Panc1 (cell line): Measurements from ENCODE around the gene TMC5. TPM values are rescaled to one million over a fixed set of nuclear protein-coding genes. Genes with fewer than 3 reads are reported as not detected.

ENCODE experiments used
- ATAC-seq: fragments of 200-7000 bp; cut with Tn5 transposase; 2 replicates; pipeline ENCODE4 v1.9.1; 2020; ENCODE audit warnings: mild to moderate bottlenecking, moderate library complexity
- BruUV-seq: library from RNA; stranded (reverse); fragments of 400-500 nt; replicated peaks from 2 replicates; lab custom pipeline; 2021; lab: Mats Ljungman, UMichigan
- CTCF ChIA-PET: fragments of 300-600 bp; sonication (Branson Sonifier 250); formaldehyde crosslinking; loops from one replicate; lab custom pipeline; 2022; ENCODE audit warnings: antibody characterized with exemption; lab: Charles Lee
- POLR2A ChIA-PET: fragments of 300-600 bp; sonication (Branson Sonifier 250); formaldehyde crosslinking; loops from one replicate; lab custom pipeline; 2022; ENCODE audit warnings: antibody characterized with exemption; lab: Charles Lee
- DNase-seq: peaks from one replicate; pipeline ENCODE4 v3.0.0-alpha.2; 2010; ENCODE audit warnings: low read depth, low spot score
- H3K27ac ChIP-seq: 2 replicates; pipeline ENCODE4 v1.5.1; 2011; ENCODE audit warnings: mild to moderate bottlenecking, low read length, inconsistent platforms
- H3K27me3 ChIP-seq: fragments of 200-500 bp; sonication (Bioruptor generic); 2 replicates; pipeline ENCODE4 v1.6.0; 2014; ENCODE audit warnings: low read length, inconsistent platforms; ENCODE audit not compliant: control insufficient read depth, insufficient read depth
- H3K36me3 ChIP-seq: fragments of 200-500 bp; sonication (Bioruptor generic); 2 replicates; pipeline ENCODE4 v1.5.1; 2014; ENCODE audit warnings: inconsistent platforms, mild to moderate bottlenecking, low read length, moderate library complexity; ENCODE audit not compliant: control insufficient read depth, insufficient read depth
- H3K4me1 ChIP-seq: 2 replicates; pipeline ENCODE4 v1.5.1; 2011; ENCODE audit warnings: inconsistent platforms, mild to moderate bottlenecking, low read length, moderate library complexity; ENCODE audit not compliant: control insufficient read depth, insufficient read depth
- H3K4me3 ChIP-seq, 2 experiments: 2 replicates each; pipeline ENCODE4 v1.5.1; 2011 to 2012; ENCODE audit warnings: low read depth in 2 of 2, low read length in 2 of 2, mild to moderate bottlenecking in 2 of 2, inconsistent platforms in 1 of 2, moderate library complexity in 1 of 2
- H3K9me3 ChIP-seq: fragments of 200-500 bp; sonication (Bioruptor generic); 2 replicates; pipeline ENCODE4 v1.5.1; 2014; ENCODE audit warnings: low read depth, mild to moderate bottlenecking, inconsistent platforms, low read length, moderate library complexity; ENCODE audit not compliant: control insufficient read depth, insufficient read depth
- POLR2AphosphoS5 ChIP-seq: IDR thresholded peaks from 2 replicates; pipeline ENCODE4 v1.6.1; 2012; ENCODE audit warnings: mild to moderate bottlenecking, low read depth, low read length, moderate library complexity
- REST ChIP-seq, 2 experiments: IDR thresholded peaks; 2 replicates each; pipeline ENCODE4 v1.6.1; 2011 to 2012; ENCODE audit warnings: low read depth in 2 of 2, control low read depth in 1 of 2, low read length in 1 of 2, mild to moderate bottlenecking in 1 of 2, moderate library complexity in 1 of 2; ENCODE audit not compliant: insufficient read depth in 1 of 2
- SIN3A ChIP-seq: IDR thresholded peaks from 2 replicates; pipeline ENCODE4 v1.6.1; 2012; ENCODE audit warnings: low read depth, mild to moderate bottlenecking, low read length, moderate library complexity, borderline replicate concordance; ENCODE audit not compliant: insufficient read depth
- TCF7L2 ChIP-seq: IDR thresholded peaks from 2 replicates; pipeline ENCODE4 v1.6.1; 2011; ENCODE audit warnings: mild to moderate bottlenecking, low read depth, low read length, inconsistent platforms
- in situ Hi-C: cut with HindIII; loops from 2 replicates; pipeline ENCODE4 v1.10.0; 2016; ENCODE audit warnings: low sequenced_read_pairs, low pct_unique_long_range_greater_than_20kb
- intact Hi-C: fragments of 100-400 bp; cut with micrococcal nuclease; formaldehyde crosslinking; loops from one replicate; pipeline ENCODE4 v1.10.0; 2022; ENCODE audit not compliant: unreplicated experiment
- total RNA-seq: library from RNA; stranded (reverse); gene quantifications from one replicate; pipeline ENCODE4 v1.2.1, GENCODE V29; 2021; ENCODE audit not compliant: unreplicated experiment
- TF ChIP-seq, protein P1 (sequence below): fragments of 450-650 bp; IDR thresholded peaks from 2 replicates; pipeline ENCODE4 v1.5.1; 2017; ENCODE audit warnings: mild to moderate bottlenecking

Gene TMC5
- total RNA-seq, 1 experiment from 2014 or later: 1.4 TPM

GRCh38 chr16:19523184-19523558 lies 105.5 kb downstream of the TMC5 start:
- ATAC-seq (no peak), DNase-seq (no peak)
- BruUV-seq: no TSS peak
- intact Hi-C loops: no loop called here
- peak overlapping the region; percentile 91 for H3K27ac ChIP-seq
- H3K36me3 ChIP-seq: peaks cover 6% of the 10 kb centered on the region
- H3K9me3 ChIP-seq: no peaks in the 10 kb centered on the region
- H3K4me3 ChIP-seq: peak overlapping the region in 1 of 2 experiments; percentile 91; a peak in 2 of 4 replicates
- no peaks in the 10 kb centered on the region for H3K27me3 ChIP-seq
- H3K4me1 ChIP-seq: peaks cover 29% of the 10 kb centered on the region
- in situ Hi-C loops: no loop called here
- CTCF ChIA-PET: no interaction called here
- TF ChIP-seq, protein P1, sequence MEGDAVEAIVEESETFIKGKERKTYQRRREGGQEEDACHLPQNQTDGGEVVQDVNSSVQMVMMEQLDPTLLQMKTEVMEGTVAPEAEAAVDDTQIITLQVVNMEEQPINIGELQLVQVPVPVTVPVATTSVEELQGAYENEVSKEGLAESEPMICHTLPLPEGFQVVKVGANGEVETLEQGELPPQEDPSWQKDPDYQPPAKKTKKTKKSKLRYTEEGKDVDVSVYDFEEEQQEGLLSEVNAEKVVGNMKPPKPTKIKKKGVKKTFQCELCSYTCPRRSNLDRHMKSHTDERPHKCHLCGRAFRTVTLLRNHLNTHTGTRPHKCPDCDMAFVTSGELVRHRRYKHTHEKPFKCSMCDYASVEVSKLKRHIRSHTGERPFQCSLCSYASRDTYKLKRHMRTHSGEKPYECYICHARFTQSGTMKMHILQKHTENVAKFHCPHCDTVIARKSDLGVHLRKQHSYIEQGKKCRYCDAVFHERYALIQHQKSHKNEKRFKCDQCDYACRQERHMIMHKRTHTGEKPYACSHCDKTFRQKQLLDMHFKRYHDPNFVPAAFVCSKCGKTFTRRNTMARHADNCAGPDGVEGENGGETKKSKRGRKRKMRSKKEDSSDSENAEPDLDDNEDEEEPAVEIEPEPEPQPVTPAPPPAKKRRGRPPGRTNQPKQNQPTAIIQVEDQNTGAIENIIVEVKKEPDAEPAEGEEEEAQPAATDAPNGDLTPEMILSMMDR: no peak
- TF ChIP-seq SIN3A: no peak
- POLR2A ChIA-PET: no interaction called here

GRCh38 chr16:19523559-19524355 lies 106.1 kb downstream of the TMC5 start, which contains the start of gene CCP110:
CCP110 (plus strand) TSS chr16:19523942; CDS start chr16:19527882, 3,940 bp downstream.
- Histone ChIP-seq H3K27me3 (no peaks in the 10 kb centered on the region), H3K9me3 (no peaks in the 10 kb centered on the region), H3K36me3 (peaks cover 11% of the 10 kb centered on the region), H3K4me3 (peak within 1 kb of the TSS; percentile 91 to 93), H3K4me1 (peaks cover 29% of the 10 kb centered on the region), H3K27ac (peak within 1 kb of the TSS; percentile 91)
- in situ Hi-C loops: no loop called here
- DNase-seq (peak; percentile 89), ATAC-seq (peak; percentile 92)
- TF ChIP-seq POLR2AphosphoS5: peak; percentile 85
- peak; percentile 98 for TF ChIP-seq SIN3A
- no peak for TF ChIP-seq REST (IDR thresholded peaks at IDR 0.05; ENCODE audit: insufficient read depth in 1 of 2, low read depth in 2 of 2, low read length in 1 of 2)
- ChIA-PET POLR2A (interaction anchor here (0.6 to 0.7 kb wide), 2 partner anchors 29 to 99 kb away, joined by 3 to 6 read pairs; no protein-coding TSS in a partner anchor), CTCF (interaction anchor here (0.5 to 1.1 kb wide), 2 partner anchors 104 to 134 kb away, joined by 4 to 7 read pairs; no protein-coding TSS in a partner anchor)
- no TSS peak for BruUV-seq
- intact Hi-C loops: no loop called here

GRCh38 chr16:19524356-19524615 lies 106.6 kb downstream of the TMC5 start:
- intact Hi-C loops: no loop called here
- BruUV-seq: no TSS peak
- in situ Hi-C loops: no loop called here
- Histone ChIP-seq H3K36me3 (peaks cover 16% of the 10 kb centered on the region), H3K9me3 (no peaks in the 10 kb centered on the region), H3K27me3 (no peaks in the 10 kb centered on the region), H3K4me3 (peak overlapping the region; percentile 91 to 93), H3K4me1 (peaks cover 29% of the 10 kb centered on the region), H3K27ac (peak overlapping the region; percentile 90)
- CTCF ChIA-PET: interaction anchor here (0.5 to 1.1 kb wide), 2 partner anchors 105 to 135 kb away, joined by 4 to 7 read pairs; no protein-coding TSS in a partner anchor
- POLR2A ChIA-PET: interaction anchor here (0.6 to 0.7 kb wide), 2 partner anchors 28 to 99 kb away, joined by 3 to 6 read pairs; no protein-coding TSS in a partner anchor
- DNase-seq (no peak), ATAC-seq (peak; percentile 4; the same call in 1 of the 2 replicates)
- TF ChIP-seq POLR2AphosphoS5 (no peak), SIN3A (no peak), TCF7L2 (no peak)
- TF ChIP-seq, protein P1: no peak
